OCI-LY3 (cell line): ENCODE results near the gene UBE4A.

Experiments
- EZH2phosphoT487 ChIP-seq: fragments of 200-600 bp; shearing (Covaris generic); IDR thresholded peaks from 2 replicates; pipeline ENCODE4 v1.6.1; 2018; ENCODE audit warnings: antibody characterized with exemption, mixed run types, low read depth
- TF ChIP-seq, protein P1 (sequence below): fragments of 200-600, 300-600 bp; sonication (generic); IDR thresholded peaks from 2 replicates; pipeline ENCODE4 v1.5.1; 2014; ENCODE audit warnings: antibody characterized with exemption, low read length, low read depth

DNA sequence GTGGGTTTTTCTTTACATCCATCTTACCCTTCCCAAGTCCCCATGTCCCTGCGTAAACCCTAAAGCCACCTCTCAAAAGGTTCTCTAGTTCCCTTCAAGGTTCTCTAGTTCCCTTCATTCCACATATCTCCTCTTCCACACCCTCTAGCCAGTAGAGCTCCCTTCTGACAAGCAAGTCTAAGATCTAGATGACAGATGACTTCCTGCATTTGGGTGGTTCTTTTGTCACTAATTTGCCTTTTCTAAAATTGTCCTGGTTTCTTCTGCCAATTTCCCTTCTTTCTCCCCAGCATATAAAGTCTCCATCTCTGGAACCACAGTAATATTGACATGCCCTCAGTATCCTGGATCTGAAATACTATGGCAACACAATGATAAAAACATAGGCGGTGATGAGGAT lies 47.1 kb upstream of the UBE4A start:
- TF ChIP-seq, protein P1, sequence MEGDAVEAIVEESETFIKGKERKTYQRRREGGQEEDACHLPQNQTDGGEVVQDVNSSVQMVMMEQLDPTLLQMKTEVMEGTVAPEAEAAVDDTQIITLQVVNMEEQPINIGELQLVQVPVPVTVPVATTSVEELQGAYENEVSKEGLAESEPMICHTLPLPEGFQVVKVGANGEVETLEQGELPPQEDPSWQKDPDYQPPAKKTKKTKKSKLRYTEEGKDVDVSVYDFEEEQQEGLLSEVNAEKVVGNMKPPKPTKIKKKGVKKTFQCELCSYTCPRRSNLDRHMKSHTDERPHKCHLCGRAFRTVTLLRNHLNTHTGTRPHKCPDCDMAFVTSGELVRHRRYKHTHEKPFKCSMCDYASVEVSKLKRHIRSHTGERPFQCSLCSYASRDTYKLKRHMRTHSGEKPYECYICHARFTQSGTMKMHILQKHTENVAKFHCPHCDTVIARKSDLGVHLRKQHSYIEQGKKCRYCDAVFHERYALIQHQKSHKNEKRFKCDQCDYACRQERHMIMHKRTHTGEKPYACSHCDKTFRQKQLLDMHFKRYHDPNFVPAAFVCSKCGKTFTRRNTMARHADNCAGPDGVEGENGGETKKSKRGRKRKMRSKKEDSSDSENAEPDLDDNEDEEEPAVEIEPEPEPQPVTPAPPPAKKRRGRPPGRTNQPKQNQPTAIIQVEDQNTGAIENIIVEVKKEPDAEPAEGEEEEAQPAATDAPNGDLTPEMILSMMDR, result no peak
- no peak for TF ChIP-seq EZH2phosphoT487
